Bone marrow (tissue), 2 donors: ENCODE results near the gene BMP8B.
A peak's percentile ranks its signal among the peaks of the same experiment; 100 is the strongest.
"Not testable (repeated sequence)": the region's sequence is repeated elsewhere in the genome, so short reads cannot be mapped to it uniquely, and the experiment has no call there.

Experiments
- DNase-seq, 2 donors: peaks; one replicate each; lab custom pipeline; 2025; lab: John Stamatoyannopoulos, UW

Gene BMP8B

DNA sequence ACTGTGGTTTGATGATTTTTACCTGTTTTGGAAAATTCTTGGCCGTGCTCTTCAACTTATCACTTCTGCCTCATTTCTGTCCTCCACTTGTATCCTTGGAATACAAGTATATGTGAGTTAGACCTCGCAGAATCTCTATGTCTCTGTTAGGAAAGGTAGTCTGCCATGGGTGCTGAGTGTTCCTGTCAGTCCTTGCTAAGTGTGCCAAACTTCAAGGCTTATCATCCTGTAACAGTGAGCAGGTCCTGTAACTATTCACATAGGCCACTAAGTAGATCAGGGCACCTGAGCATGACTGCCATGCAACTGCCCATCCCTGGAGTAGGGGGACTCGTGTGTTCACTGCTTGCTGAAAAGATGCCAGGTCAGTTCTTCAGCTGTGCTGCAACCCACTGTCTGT is 24.2 kb upstream of the BMP8B start:
- no peak for DNase-seq

DNA sequence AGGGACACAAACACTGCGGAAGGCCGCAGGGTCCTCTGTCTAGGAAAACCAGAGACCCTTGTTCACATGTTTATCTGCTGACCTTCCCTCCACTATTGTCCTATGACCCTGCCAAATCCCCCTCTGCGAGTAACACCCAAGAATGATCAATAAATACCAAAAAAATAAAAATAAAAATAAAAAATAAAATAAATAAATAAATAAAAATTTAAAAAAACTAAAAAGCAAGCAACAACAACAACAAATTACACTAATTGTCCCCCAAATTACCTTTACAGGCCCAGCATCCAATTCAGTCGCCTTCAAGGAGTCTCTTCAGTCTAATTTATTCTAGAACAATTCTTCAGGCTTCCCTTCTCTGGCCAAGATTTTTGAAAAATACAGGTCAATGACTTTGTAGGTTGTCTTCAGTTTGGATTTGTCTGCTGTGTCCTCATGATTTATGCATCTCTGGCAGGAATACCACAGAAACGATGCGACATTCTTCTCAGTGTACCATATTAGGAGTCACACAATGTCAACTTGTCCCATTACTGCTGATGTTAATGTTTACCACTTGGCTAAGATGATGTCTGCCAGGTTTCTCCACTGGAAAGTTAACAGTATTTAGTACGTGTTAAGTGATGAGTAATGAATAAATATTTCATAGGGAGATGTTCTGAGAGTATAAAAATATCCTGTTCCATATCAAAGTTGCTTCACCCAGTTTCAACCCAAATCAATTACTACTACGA is 20.3 kb upstream of the BMP8B start:
- no peak for DNase-seq

DNA sequence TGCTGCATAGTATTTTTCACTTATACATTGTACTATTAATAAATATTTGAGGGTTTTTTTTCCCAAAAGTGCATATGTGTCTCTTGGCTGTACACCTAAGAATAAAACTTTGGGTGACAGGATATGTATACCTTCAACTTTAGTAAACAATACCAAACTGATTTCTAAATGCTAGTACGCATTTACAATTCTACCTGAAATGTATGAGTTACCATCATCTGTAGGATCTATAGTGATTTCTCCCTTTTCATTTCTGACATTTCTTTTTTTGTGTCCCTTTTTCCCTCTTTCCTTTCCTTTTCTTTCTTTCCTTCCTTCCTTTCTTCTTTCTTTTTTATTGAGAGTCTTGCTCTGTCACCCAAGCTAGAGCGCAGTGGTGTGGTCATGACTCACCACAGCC is 16.7 kb upstream of the BMP8B start:
- no peak for DNase-seq

DNA sequence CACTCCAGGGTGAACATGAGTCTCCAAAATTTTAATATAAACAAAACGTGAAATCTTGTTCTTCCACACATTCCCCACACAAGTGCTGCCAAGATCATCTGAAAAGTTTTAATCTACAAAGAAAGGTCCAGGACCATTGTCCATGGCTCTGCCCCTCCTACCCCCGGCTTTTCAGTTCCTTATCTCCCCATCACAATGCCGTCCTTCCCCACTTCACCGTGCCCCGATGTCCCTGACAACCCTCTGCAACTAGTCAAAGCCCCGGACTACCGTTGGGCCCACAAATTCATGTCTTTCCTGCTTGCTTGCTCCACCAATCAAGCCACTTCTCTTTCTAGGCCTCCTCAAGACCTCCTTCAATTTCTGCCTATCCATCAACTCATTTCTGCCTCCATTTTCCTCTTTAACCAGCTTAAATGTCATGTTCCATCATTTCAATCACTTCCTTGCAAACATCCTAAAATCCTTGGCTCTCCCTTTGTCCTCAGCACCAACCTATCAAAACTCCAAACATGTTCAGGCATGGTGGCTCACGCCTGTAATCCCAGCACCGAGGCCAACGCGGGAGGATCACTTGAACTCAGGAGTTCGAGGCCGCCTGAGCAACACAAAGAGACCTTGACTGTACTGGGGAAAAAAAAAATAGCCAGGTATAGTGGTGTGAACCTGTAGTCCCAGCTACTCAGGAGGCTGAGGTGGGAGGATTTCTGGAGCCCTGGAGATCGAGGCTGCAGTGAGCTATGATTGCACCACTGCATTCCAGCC is 14.0 kb upstream of the BMP8B start:
- no peak for DNase-seq

DNA sequence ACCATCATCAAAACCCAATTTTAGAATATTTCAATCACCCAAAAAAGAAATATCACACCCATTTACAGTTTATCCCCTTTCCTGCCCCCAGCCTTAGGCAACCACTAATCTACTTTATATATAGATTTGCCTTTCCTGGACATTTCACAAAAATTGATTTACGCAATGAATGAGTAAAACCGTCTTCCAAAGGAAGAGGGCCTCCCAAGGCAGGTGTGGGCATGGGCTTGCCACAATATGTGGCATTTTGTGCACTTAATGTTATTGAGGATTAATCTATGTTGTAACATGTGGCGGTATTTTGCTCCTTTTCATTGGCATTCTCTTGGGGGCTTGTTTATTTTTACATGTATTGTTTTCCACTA is 11.8 kb upstream of the BMP8B start:
- no peak for DNase-seq

DNA sequence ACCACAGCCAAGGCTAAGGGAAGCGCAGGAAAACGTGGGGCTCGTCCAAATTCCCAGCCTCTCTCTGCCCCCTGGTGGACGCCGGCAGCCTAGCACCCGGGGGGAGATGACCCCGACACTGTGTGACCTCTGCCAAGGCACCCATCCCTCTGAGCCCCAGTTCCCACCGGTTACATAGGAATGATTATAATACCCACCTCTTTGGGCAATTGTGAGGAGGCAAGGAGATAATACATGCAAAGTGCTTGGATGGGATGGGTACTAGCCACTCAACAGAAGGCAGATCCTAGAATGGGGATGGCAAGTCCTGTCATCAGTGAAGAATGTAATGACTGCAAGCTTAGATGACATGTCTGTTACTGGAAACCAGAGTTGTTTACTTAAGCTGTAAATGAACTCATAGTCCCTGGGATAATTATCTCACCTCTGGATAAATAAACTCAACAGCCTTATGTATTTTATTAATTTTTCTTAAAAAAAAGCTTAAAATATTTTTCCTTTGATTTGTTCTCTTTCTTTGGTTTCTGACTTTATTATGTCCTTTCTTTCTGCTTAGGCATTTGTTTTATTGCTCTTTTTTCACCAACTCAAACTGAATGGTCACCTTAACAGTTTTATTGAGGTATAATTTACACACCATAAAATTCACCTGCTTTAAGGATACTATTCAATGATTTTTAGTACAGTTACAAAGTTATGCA is 11.3 kb upstream of the BMP8B start:
- DNase-seq: peak in 1 of 2 donors; percentile 54

DNA sequence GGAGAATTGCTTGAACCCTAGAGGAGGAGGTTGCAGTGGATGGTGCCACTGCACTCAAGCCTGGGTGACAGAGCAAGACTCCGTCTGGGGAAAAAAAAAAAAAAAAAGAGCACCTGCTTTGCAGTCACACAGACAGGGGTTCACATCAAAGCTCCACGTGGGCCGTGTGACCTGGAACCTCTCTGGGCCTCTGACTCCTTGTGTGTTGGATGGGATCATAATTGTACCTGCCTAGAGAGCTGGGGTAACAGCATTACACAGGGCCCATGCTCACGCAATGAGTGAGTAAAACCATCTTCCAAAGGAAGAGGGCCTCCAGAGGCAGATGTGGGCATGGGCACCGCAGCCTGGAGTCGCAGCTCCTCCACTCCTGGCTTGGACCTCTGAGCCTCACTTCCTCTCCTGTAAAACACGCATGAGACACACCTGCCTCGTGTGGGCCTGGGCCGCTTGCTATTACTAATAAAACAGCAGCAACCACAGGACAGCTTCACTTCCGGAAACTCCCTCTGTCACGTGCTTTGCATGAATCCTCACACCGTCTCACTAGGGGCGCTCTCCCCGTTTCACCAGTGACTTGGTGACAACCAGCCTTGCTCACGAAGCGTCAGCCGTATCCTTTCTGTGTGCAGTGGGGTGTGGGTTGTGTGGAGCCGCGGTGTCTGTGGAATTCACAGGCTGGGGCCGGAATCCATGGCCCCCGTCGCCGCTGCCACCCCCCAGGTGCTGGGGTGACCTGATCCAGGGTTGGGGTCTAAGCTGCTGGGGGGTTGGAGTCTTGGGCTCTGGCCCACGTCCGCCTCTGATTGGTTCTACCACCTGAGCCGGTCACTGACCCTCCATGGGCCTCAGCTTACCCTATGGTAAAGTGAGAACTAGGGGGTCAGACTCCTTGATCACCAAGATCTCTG is 10.4 kb upstream of the BMP8B start:
- peak; percentile 4 to 67 for DNase-seq

DNA sequence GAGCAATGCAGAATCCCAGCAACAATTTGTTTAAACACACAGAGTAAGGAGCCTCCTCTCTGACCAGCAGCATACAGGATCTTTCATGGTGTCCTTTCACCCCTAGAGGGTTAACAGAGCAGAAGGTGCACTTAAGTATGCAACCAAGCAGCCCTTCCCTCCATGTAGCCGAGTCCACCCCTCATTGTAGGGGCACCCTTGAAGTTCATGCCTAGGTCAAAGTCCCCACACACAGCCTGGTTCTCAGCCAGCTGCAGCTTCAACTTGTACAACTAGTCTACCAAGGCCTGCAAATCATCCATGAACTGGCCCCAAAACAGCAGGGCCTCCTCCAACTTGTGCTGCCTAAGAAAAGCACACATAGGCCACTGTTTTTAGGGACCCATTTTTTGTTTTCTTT is 7.0 kb upstream of the BMP8B start:
- no peak for DNase-seq

DNA sequence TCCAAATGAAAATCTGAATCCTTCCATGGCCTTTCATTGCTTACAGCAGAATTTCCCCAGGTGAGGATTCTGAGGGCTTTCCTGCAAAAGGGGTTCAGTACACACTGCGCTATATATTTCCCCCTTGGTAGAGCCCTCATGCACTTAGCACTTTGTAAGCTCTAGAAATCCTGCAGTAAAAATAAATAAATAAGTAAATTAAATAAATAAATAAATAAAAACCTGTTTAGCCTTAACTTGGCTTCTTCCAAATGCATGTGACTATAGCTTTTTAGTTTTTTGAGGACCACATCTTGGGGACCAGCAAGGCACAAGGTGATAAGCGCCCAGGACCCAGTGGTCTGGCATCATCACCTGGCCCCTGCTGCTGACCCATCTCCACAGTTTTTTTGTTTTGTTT is 3.2 kb upstream of the BMP8B start:
- DNase-seq: no peak

DNA sequence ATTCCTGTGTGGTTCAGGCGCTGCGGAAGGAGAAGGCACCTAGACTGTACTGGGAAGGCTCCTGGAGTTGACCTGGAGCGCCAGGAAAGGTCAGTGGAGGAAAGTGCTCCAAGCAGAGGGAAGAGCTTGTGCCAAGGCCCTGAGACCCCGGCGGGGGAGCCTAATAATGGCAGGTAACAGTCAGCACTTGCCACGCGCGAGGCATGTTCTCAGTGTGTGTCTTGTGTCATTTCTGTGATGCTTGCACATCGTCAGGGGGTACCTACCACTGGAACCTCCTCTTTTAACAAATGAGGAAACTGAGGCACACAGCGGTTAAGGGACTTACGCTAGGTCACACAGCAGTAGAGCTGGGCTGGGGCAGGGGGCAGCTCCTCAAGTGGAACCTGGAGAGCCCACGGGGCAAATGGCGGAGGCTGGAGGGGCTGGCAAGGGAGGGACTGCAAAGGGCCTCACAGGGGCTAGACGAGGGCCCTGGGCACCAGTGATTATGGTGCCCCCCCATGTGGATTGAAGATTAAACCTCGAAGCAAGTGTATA is 976 bp upstream of the BMP8B start:
- no peak for DNase-seq

DNA sequence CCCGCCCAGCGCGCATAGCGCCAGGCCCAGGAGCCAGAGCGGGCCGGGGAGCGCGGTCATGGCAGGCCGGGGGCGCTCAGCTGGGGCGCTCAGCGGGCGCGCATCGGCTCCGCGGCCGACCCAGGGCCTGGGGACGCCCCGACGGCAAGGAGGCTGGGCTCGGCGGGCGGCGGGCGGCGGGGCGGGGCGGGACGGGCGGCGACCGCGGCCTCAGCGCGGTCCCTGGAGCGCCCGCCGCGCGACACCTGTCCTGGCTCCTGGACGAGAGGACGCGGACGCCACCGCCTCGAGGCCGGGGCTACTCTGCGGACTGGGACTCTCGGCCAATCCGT is 273 bp downstream of the BMP8B start:
- DNase-seq: no peak

DNA sequence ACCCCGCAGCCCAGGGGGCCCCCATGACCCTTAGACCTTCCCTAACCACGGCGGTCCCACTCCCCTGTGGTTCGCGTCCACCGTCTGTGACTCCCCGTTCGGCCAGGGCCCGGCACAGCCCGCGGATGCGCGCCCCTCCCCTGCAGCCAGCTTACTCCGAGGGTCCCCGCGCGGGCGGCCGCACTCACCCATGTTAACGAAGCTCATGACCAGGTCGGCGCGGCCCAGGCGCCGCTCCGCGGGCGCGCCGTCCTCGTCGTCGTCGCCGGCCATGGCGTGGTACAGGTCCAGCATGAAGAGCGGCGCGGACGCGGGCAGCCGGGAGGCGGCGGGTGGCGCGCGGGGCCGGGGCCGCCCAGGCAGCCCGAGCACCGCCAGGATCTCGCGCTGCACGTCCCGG is 701 bp downstream of the BMP8B start:
- not testable (repeated sequence) for DNase-seq

DNA sequence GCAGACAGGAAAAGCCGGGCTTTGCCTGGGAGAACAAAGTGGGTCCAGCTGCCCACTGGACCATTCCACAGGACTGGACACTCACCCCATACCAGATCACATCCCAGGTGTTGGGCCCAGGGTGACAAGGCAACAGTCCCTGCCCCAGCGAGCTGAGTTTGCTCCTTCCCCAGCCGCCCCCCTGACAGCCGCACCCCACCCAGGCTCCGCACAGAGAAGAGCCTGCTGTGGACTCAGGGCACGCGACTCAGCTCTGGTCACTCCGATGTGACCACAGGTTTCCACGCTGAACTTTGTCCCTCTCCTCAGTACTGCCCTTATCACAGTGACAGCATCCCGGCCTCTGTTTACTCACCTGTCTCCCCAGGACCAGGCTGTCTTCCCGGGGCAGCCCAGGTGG is 1.2 kb downstream of the BMP8B start:
- DNase-seq: no peak

DNA sequence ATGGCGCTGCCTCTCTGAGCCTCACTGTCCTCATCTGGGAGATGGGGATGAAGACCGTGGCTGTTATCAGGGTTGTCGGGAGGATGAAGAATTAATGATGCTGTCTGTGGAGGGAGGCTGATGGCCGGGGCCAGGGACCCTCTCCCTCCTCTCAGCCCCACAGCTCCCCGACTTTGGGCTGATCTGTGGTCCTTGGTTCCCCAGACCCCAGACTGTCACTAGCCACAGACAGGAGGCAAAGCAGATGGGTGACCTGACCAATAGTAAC is 1.6 kb downstream of the BMP8B start:
- DNase-seq: not testable (repeated sequence)

DNA sequence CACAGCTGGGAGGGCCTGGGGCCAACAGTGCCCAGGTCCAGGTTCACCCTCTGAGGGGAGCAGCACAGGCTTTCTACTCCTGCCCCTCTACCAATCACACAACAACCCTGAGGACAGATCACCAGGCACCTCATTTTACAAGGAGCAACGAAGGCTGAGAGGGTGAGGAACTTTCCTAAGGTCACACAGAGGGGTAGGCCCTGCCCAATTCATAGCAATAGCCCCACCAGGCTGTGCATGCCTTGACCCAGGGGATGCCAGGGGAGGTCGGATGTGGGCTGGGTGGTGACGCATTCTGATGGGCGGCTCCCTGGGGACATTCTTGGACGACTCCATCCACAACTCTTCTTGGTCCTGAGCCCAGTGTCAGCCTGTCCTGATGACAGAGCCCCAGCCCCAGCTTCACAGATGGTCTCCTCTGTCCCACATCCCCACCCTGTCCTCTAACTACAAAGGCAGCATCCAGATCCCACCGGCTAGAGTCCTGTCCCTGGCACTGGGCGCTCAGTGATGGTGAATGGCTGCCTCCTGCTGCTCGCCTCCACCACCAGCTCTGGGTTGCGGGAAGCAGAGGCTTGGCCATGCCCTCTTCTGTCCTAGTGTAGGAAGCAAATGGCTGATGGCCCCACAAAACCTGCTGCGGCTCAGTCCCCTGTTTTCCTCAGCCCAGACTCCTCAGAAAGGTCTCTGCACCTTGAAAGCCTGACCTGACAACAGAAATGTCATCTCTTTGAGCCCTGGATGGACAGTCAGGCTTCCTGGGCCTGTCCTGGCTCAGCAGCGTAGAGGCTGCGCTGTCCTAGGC is 2.2 kb downstream of the BMP8B start:
- not testable (repeated sequence) for DNase-seq

DNA sequence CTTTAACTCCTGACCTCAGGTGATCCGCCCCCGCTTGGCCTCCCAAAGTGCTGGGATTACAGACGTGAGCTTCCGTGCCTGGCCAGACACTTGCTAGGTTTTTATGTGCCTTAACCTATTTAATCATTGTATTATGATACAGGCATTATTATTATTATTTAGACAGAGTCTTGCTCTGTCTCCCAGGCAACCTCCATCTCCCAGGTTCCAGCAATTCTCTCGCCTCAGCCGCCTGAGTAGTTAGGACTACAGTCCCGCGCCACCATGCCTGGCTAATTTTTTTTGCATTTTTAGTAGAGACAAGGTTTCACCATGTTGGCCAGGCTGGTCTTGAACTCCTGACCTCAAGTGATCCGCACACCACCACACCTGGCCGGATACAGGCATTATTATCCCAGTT is 6.0 kb downstream of the BMP8B start:
- not testable (repeated sequence) for DNase-seq

DNA sequence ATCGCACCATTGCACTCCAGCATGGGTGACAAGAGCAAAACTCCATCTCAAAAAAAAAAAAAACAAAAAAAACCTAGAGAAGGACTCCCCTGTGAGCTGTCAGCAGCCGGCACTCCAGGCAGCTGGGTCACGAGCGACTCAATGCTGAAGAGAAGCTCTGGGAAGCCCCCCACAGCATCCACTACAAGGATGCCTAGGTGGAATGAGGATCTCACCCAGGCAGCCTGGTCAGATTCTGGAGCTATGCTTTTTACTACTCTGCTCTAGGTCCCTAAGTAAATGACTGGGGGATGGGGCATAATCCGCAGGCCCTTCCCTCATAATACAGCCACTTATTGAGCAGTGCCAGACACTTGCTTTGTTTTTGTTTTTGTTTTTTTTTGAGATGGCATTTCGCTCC is 6.6 kb downstream of the BMP8B start:
- no peak for DNase-seq

DNA sequence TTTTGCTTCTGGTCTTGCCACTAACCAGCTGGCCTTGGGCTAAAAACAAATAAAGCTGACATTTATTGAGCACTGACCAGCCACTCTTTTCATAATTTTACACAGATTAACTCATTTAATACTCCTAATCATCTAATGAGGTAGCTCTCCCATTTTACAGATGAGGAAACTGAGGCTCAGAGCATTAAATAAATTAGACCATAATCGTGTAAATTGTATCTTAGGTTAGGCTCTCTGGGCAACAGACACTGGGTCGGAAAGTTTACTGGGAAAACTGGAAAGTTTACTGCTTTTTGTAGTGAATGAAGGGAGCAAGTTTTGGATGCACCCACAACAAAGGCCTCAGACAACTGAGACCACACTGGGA is 7.3 kb downstream of the BMP8B start:
- DNase-seq: no peak

DNA sequence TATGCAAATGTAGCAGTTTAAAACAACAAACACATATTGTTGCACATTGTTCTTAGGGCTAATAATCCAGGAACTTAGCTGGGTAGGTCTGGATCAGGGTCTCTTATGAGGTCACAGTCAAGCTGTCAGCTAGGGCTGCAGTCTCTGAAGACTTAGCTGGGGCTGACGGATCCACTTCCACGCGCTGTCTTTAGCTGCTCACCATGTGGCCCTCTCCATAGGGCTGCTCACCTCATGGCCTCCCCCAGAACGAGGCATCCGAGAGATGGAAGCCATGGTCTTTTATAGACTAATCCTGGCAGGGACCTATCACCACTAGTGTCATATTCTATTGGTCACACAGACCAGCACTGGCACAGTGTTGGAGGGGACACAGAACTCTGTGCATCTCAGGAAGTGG is 8.8 kb downstream of the BMP8B start:
- no peak for DNase-seq

DNA sequence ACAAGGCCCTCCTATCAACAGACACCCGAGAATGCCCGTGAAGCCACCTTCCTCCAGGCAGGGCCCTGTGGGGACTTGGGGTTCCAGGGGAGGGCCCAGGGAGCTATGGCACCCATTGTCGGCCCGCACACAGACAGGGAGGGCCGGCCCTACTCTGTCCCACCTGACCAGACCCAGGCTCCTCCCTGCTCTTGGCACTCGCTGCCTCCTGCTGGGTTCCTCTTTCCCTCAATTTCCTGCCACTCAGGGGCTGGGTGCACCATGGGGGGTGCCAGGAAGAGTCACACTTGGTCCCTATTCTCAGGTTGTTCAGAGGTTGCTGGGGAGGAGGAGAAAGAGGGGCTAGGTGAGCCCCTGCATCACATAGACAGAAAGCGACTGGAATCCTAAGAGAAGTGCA is 9.5 kb downstream of the BMP8B start:
- DNase-seq: no peak

DNA sequence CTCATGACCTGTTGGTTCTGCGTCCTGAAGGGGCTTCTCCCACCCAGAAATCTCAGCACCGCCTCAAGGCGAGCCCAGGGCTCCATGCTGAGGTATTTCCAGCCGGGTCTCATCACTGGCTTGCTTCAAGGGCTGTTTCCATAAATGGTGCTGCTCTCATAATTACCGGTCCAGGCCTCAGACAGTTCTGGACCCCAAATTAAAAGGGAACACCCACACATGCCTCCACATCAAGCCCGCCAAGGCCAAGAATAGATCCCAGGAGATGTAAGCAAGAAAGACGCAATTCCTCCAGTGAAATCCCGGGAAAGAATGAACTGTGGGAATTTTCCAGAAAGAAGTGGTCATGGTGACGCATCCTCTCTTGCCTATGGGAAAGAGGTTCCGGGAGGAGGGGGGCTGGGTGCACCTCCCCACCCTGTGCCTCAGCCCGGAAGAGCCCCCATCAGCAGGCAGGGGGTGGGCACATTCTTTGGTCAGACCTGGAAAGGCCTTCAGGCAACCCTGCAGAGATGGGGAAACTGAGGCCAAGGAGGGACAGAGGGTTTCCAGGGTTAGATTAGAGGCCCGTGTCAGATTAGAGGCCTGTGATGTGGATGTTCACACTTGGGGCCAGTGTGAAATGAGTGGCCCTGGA is 10.1 kb downstream of the BMP8B start:
- DNase-seq: not testable (repeated sequence)
